ENCODE measurements around the gene SYNE1. TPM values are rescaled to one million over a fixed set of nuclear protein-coding genes. Genes with fewer than 3 reads are reported as not detected.

Gene SYNE1
- total and polyA plus RNA-seq, 10 of the 15 experiments (the other 5 are each of a cell fraction or from before 2014, with no cell fraction given) = 2.3 to 28.7 (median 14.1) TPM

- TF ChIP-seq, protein P1, sequence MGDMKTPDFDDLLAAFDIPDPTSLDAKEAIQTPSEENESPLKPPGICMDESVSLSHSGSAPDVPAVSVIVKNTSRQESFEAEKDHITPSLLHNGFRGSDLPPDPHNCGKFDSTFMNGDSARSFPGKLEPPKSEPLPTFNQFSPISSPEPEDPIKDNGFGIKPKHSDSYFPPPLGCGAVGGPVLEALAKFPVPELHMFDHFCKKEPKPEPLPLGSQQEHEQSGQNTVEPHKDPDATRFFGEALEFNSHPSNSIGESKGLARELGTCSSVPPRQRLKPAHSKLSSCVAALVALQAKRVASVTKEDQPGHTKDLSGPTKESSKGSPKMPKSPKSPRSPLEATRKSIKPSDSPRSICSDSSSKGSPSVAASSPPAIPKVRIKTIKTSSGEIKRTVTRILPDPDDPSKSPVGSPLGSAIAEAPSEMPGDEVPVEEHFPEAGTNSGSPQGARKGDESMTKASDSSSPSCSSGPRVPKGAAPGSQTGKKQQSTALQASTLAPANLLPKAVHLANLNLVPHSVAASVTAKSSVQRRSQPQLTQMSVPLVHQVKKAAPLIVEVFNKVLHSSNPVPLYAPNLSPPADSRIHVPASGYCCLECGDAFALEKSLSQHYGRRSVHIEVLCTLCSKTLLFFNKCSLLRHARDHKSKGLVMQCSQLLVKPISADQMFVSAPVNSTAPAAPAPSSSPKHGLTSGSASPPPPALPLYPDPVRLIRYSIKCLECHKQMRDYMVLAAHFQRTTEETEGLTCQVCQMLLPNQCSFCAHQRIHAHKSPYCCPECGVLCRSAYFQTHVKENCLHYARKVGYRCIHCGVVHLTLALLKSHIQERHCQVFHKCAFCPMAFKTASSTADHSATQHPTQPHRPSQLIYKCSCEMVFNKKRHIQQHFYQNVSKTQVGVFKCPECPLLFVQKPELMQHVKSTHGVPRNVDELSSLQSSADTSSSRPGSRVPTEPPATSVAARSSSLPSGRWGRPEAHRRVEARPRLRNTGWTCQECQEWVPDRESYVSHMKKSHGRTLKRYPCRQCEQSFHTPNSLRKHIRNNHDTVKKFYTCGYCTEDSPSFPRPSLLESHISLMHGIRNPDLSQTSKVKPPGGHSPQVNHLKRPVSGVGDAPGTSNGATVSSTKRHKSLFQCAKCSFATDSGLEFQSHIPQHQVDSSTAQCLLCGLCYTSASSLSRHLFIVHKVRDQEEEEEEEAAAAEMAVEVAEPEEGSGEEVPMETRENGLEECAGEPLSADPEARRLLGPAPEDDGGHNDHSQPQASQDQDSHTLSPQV (IDR thresholded peaks at IDR 0.05) = no peak
- no peak for TF ChIP-seq ZNF207 (IDR thresholded peaks at IDR 0.05; ENCODE audit: borderline replicate concordance)
- no peak for TF ChIP-seq TARDBP (IDR thresholded peaks at IDR 0.05; ENCODE audit: borderline replicate concordance)
- no peak for TF ChIP-seq DPF2 (IDR thresholded peaks at IDR 0.05)
- TF ChIP-seq, protein P2, sequence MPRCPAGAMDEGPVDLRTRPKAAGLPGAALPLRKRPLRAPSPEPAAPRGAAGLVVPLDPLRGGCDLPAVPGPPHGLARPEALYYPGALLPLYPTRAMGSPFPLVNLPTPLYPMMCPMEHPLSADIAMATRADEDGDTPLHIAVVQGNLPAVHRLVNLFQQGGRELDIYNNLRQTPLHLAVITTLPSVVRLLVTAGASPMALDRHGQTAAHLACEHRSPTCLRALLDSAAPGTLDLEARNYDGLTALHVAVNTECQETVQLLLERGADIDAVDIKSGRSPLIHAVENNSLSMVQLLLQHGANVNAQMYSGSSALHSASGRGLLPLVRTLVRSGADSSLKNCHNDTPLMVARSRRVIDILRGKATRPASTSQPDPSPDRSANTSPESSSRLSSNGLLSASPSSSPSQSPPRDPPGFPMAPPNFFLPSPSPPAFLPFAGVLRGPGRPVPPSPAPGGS (IDR thresholded peaks at IDR 0.05; ENCODE audit: borderline replicate concordance, insufficient read depth, low read depth, low read length, poor library complexity, severe bottlenecking) = no peak
- TF ChIP-seq SIX5 (IDR thresholded peaks at IDR 0.05; ENCODE audit: low read depth, low read length, severe bottlenecking) = no peak
- no peak for TF ChIP-seq STAT1 (conservative IDR thresholded peaks at IDR 0.05)
- TF ChIP-seq TCF3 (IDR thresholded peaks at IDR 0.05; ENCODE audit: borderline replicate concordance, insufficient read depth, low read depth, low read length) = no peak
Observed at GRCh38 chr6:152091201-152091600, 546.0 kb downstream of the SYNE1 start (continued).
